ENCODE results near the gene ARHGAP4.

The ARHGAP4 gene

GRCh38 chrX:153925739-153926551, at the start of gene ARHGAP4:
ARHGAP4 (minus strand) TSS chrX:153926264; CDS start chrX:153926202, 62 bp downstream.
- no peak for DNase-seq

- DNase-seq, result no peak
These were observed 48.7 kb upstream of the ARHGAP4 start for GRCh38 chrX:153974726-153975286.

GRCh38 chrX:153974003-153974725, 48.1 kb upstream of the ARHGAP4 start:
- DNase-seq, result no peak

- DNase-seq, result no peak
These were observed 47.3 kb upstream of the ARHGAP4 start for GRCh38 chrX:153973127-153974002.

- peak; percentile 63 for DNase-seq
These were observed 46.5 kb upstream of the ARHGAP4 start, which contains the start of gene TMEM187 for GRCh38 chrX:153972368-153973126. TMEM187 (plus strand) TSS chrX:153972754; CDS start chrX:153982063, 9,309 bp downstream.

- DNase-seq, result peak; percentile 63
These were observed 45.6 kb upstream of the ARHGAP4 start, which contains the start of gene HCFC1 for GRCh38 chrX:153971450-153972367. HCFC1 (minus strand) TSS chrX:153971818; CDS start chrX:153970840, 978 bp downstream.

- peak; percentile 57 for DNase-seq
These were observed 45.0 kb upstream of the ARHGAP4 start for GRCh38 chrX:153971124-153971449.

GRCh38 chrX:153970357-153971123, 44.5 kb upstream of the ARHGAP4 start:
- DNase-seq, result no peak

- DNase-seq, result no peak
These were observed 43.9 kb upstream of the ARHGAP4 start for GRCh38 chrX:153969904-153970356.

- no peak for DNase-seq
These were observed 43.2 kb upstream of the ARHGAP4 start for GRCh38 chrX:153969125-153969903.

- no peak for DNase-seq
These were observed 42.7 kb upstream of the ARHGAP4 start for GRCh38 chrX:153968754-153969124.

- no peak for DNase-seq
These were observed 42.2 kb upstream of the ARHGAP4 start for GRCh38 chrX:153968255-153968654.

- DNase-seq, result no peak
These were observed 41.6 kb upstream of the ARHGAP4 start for GRCh38 chrX:153967536-153968224.

GRCh38 chrX:153966841-153967535, 40.9 kb upstream of the ARHGAP4 start:
- DNase-seq, result no peak

- no peak for DNase-seq
These were observed 40.2 kb upstream of the ARHGAP4 start for GRCh38 chrX:153966283-153966688.

GRCh38 chrX:153965406-153965805, 39.3 kb upstream of the ARHGAP4 start:
- DNase-seq, result no peak

- no peak for DNase-seq
These were observed 38.0 kb upstream of the ARHGAP4 start for GRCh38 chrX:153964105-153964504.

GRCh38 chrX:153963546-153963945, 37.5 kb upstream of the ARHGAP4 start:
- no peak for DNase-seq

Data from GOT3 (cell line).